ENCODE results near the gene COL6A2.
"Not testable (repeated sequence)": the region's sequence is repeated elsewhere in the genome, so short reads cannot be mapped to it uniquely, and the experiment has no call there.

Gene COL6A2

DNA sequence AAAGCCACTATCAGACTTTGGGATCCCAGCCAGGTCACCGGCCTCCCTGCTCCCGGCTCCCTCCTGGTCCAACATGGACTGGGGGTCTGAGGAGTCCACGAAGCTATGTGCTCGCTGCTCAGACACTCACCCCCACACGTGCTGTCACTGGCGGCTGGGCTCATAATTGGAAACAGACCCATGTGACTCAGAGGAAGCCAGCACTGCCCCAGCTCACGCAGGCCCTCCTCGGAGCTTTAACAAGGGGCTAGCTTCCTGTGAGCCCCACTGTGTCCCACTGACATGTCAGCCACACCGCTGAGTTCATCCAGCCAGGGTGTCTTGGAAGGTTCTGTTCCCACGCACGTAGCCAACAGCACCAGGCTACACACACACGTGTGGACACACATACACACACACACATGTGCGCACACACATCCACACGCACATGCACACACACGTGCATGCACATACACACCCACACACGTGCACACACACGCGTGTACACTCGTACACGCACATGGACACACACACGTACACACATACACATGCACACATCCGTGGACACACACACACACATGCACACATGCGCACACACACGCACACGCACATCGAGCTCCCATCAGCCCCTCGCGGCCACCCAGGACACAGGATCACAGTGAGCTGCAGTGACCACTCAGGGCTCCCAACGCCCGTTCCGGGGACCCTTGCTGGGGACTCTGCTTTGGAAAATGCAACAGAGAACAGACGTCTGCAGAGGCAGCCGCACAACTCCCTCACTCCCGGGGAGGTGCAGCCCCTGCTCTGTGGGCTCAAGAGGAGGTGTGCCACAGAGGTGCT is 18.4 kb upstream of the COL6A2 start:
- DNase-seq, result no peak

DNA sequence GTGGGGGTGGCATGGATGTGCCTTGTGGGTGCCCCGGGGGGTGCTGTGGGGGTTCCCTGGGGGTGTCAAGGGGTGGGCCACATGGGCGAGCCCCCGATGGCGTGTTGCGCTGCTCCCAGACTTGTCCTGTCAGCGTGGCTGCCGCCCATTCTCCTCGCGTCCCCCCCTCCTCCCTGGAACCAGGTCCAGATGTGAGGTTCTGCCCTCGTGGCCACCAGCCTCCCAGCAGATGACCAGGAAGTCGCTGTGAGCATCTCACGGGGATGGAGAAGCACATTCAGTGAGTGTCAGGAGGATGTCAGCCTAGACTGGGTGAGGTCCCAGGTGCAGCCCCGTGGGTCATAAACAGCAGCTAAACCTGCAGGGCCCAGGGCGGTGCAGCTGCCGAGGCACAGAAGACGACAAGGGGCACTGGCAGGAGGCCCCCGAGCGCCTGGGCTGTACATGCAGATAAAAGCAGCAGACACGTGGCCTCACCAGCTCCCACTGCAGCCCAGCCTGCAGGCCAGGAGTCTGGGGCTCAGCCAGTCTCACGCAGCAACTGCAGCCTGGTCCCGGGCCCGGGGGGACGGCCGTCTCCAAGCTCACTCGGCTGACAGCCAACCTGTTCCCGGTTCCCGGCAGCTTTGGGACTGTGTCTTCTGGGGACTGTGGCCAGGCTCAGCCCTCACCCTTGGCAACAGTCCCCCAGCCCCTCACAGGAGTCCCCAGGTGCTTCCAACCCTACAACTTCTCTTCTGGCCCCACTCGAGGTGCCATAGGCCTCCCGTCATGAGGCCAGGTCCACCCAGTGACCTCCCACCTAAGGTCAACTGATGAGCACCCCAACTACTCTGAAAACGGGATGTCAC is 17.5 kb upstream of the COL6A2 start:
- no peak for DNase-seq

DNA sequence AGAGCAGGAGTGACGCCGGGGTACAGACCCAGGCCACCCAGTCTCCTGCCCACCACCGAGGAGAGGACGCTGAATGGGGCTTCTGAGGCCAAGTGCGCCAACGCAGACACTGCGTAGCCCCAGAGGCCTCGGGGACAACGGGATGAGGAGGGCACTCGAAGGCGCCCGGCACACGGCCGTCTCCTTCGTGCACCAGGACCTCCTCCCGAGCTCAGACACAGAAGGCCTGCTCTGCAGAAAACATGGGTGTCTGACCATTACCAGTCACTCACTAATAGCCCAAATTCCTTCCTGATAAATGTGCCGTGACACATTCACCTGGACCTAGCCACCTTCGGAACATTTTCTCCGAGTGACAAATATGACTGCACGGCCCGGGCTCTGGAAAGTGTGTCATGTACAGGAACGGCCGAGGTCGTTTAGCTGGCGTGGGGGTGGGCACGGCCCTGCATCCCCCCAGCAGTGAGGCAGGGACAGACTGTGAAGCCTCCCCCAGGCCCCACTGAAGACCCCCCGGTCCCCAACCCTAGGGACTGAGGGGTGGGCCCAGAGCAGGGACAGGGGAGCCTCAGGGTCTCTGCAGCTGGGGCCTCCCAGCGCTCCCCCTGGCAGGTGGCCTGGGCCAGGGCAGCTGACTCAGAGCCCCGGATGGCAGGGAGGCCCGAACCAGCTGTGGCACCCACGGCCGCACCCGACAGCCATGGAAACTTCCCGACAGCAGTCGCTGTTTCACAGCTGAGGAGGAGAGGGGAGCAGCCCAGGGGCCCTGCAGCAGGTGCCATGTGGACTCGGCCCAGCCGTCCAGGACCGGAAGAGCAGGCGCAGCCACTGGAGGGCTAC is 16.7 kb upstream of the COL6A2 start:
- no peak for DNase-seq

DNA sequence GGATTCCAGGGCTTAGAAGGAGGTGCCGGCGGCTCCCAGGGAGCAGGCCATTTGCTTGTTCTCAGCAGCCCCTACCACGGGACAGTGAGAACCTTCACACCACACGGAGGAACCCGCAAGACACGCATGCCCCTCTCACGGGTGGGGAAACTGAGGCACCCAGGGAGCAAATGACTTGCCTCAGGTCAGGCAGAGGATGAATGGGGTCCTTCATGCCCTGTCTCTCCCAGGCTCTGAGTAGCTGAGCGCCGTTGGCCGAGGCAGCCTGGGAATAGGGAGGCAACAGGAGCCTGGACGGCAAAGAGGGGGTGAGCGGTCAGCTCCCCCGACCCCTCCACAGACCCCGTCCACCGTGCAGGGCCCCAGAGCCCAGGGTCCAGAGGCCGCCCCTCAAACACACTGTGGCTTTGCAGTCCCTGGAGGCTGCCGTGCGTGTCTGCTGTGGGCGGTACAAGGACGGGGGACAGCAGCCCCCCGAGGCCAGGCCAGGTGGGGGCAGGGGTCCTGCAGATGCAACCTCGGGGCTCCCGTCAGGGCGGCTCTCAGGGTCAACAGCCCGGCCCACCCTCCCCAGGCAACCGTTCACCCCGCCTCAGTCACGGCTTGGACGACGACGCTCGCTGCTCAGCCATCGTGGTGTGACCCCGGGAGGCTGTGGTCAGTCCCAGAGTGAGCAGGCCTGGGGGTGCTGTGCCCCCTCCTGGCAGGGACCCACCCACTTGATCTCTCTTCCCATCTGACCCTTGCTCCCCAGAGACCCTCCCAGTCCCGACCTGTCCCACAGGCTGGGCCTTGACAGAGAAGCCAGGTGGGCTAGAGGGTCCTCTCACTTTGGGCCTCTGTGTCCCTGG is 15.8 kb upstream of the COL6A2 start:
- DNase-seq, result no peak

- no peak for DNase-seq
These were observed 15.3 kb upstream of the COL6A2 start for GRCh38 chr21:46082713-46082962.

DNA sequence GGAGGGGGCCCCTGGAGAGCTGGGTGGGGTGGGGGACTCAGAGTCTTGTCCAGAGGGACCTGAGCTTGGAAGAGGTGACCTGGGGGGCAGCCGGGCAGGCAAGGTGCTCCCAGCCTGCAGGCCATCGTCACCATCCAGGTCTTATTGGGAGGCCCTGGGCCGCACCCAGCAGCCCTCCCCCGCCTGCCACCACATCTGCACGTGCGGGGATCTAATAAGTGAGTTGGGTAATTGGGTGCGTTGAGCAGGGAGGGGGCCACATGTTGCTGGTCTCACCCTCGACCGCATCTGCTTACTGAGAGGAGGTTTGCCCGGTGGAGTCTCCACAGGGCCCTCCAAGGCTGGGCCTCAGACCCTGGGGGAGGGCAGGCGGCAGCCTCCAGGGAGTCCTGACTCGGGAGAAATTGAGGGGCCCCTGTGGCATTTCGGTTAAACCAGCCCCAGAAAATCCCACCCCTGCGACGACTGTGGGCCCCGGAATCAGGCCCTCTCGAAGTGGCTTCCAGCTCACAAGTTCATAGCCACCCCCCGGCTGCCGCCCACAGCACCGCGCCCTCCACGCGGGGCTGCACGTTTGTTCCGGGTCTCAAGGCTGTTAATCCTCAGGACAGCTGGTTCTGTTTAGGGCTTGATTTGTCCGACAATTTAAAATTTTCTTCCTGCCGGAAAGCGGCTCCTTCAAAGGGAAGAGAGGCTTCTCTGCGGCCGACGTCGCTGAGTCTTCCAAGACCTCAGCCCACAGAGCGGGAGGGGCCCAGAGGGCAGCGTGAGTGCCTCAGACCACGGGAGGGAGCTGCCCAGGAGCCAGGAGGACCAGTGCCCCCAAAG is 14.7 kb upstream of the COL6A2 start:
- no peak for DNase-seq

DNA sequence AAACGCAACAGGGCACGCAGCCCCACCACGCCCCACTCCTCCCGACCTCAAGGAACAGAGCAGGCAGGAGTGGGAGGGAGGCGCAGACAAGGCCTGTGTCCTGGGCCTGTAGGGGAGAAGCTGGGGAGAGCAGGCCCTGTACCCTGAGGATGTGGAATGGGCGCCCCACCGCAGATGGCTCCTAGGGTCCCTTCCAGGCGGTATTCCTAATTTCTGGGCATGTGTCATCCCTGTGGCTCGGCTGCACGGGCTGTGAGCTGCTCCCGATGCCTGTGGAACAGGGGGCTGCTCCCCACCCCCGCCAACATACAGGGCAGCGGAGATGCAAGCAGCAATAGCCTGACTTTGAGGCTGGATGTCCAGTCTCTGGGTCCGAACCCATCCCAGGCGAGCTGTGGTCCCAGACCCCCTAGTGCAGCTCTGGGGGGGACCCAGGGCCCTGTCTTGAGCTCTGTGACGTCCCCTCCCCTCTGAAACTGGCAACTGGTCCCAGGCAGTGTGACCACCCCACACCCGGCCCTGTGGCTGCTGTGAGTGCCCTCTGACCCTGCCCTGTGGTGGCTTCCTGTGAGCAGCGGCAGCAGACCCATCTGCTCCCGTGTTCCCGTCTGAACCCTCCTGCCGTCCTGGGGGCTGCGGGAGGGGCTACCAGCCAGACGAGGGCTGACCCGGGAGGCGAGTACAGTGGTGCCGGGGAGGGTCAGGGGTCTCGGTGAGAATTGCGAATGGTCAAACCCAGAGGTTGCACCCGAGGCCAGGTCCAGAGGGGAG is 13.9 kb upstream of the COL6A2 start:
- DNase-seq, result no peak

- DNase-seq, result no peak
These were observed 13.2 kb upstream of the COL6A2 start for GRCh38 chr21:46084709-46085108.

DNA sequence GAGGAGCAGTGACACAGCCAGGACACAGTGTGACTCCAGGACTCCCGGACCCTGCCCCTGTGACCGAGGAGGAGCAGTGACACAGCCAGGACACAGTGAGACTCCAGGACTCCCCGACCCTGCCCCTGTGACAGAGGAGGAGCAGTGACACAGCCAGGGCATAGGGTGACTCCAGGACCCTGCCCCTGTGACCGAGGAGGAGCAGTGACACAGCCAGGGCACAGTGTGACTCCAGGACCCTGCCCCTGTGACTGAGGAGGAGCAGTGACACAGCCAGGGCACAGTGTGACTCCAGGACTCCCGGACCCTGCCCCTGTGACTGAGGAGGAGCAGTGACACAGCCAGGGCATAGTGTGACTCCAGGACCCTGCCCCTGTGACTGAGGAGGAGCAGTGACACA is 12.7 kb upstream of the COL6A2 start:
- not testable (repeated sequence) for DNase-seq

- DNase-seq, result no peak
These were observed 10.3 kb upstream of the COL6A2 start for GRCh38 chr21:46087641-46088040.

DNA sequence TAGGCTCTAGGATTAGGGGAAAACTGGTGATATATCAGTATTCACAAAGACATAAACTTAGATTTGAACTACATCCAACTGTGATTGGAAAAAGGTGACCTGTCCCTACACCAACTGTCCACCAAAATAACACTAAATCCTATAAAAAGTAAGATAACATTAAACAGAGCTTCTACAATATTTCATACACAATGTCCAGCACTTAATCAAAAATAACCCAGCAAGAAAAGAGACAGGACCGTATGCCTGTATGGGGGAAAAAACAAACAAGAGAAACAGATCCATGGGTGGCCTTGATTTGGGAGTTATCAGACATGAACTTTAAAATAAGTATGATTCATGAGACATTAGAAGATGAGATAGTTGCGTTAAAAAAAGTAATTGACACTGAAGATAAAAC is 9.7 kb upstream of the COL6A2 start:
- DNase-seq, result no peak

DNA sequence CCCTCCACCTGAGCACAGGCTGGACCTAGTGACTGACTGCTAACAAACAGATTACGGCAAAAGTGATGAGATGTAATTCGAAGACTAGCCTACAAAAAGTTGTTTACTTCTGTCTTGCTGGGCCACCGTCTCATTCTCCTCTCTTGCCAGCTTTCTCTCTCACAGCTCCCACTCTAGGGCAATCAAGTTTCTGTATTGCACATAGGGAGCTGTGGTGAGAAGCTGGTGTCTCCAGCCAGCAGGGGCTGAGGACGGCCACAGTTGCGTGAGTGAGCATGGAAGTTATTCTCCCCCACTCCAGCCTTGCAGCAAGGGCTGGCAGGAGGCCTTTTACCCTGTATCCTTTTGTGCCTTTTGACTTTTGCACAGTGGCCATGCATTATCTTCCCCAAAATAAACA is 8.6 kb upstream of the COL6A2 start:
- DNase-seq, result no peak

- no peak for DNase-seq
These were observed 6.8 kb upstream of the COL6A2 start for GRCh38 chr21:46091118-46091517.

DNA sequence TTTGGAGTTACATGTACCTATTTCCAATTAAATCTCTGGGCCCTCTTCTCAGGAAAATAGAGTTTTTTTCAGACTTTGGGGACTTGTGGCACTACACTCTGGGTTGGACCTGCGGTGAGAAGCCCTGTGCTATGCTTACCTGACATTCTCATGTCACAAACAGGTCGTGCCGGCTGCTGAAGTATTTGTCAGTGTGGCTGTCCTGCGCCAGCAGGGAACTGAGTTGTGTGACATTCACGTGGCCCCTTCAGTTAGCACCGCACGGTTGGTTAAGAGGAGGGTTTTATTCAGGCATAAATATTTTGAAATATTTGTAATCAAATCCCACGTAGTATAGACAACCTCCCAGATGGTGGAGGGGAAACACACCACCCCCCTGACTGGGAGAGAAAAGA is 6.3 kb upstream of the COL6A2 start:
- no peak for DNase-seq

GRCh38 chr21:46092026-46092764 is 5.7 kb upstream of the COL6A2 start:
- no peak for DNase-seq

- no peak for DNase-seq
These were observed 4.9 kb upstream of the COL6A2 start for GRCh38 chr21:46092811-46093667.

- no peak for DNase-seq
These were observed 4.1 kb upstream of the COL6A2 start for GRCh38 chr21:46093668-46094400.

DNA sequence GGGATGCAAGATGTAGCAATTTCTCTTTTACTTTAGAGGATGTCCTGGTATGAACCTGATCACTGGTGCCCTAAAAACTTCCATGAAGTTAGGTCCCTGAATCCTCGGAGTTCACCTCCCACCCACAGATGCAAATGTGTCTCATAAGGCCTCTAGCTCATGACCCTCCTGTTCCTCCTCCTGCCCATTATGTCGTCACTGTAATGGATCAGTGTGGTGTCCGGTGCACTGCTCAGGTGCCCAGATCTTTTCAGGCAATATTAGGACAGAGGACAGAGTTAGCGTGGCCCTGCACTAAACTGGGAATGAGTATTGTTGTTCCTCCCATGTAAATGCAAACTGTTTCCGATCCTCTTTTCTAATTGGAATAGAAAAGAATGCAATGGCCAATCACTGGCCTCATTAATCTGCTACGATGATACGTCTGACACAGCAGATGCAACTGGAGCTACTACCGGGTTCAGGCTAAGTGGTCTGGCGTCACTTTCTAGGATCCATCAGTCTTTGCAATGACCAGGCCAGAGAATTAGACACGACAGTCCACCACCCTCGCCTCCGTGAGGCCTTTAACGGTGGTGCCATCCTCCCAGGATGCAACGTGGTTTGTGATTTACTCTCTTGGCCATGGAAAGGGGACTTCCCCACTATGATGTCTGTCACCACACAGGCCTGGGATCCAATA is 3.4 kb upstream of the COL6A2 start:
- no peak for DNase-seq
